ENCODE results near the gene TECPR2. TPM values are rescaled to one million over a fixed set of nuclear protein-coding genes. Genes with fewer than 3 reads are reported as not detected.
A peak's percentile ranks its signal among the peaks of the same experiment; 100 is the strongest.

TECPR2 gene
- total and polyA plus RNA-seq, 2 of the 13 experiments (the other 11 are each of a cell fraction or from before 2014, with no cell fraction given) = 3.5 to 5.7 TPM

DNA sequence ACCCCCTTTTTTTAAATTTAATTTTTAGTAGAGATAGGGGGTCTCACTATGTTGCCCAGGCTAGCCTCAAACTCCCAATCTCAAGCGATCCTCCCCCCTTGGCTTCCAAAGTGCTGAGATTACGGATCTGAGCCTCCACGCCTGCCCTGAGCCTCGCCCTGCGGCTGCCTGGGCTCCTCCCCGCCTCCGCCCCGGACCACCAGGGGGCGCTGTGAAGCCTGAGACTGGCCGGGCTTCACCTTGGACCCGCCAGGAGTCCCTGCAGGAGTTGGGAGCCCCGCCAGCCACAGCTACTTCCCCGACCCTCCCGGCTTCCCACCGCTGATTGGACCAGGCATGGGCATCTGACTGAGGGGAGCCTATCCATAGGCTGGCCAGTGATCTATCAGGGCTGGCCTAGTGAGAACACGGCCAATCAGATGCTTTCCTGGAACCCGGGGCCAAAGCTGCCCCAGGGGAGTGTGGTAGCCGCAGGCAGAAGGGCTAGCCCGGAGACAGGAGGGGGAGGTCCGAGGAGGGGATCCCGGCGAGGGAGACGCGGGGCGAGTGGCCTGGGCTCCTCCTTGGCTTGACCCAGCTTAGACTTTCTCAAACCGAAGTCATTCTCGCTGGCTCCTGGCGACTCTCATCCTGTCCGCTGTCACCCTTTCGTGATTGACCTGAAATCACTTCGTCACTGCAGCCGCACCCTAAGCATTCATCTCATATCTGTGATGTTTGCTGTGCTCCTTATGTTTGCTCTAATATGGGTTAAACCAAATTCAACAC is 161.9 kb downstream of the TECPR2 start (continued):
- TF ChIP-seq, protein P1, sequence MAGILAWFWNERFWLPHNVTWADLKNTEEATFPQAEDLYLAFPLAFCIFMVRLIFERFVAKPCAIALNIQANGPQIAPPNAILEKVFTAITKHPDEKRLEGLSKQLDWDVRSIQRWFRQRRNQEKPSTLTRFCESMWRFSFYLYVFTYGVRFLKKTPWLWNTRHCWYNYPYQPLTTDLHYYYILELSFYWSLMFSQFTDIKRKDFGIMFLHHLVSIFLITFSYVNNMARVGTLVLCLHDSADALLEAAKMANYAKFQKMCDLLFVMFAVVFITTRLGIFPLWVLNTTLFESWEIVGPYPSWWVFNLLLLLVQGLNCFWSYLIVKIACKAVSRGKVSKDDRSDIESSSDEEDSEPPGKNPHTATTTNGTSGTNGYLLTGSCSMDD (CRISPR knock-in tag; IDR thresholded peaks at IDR 0.05) = no peak
- TF ChIP-seq, protein P2, sequence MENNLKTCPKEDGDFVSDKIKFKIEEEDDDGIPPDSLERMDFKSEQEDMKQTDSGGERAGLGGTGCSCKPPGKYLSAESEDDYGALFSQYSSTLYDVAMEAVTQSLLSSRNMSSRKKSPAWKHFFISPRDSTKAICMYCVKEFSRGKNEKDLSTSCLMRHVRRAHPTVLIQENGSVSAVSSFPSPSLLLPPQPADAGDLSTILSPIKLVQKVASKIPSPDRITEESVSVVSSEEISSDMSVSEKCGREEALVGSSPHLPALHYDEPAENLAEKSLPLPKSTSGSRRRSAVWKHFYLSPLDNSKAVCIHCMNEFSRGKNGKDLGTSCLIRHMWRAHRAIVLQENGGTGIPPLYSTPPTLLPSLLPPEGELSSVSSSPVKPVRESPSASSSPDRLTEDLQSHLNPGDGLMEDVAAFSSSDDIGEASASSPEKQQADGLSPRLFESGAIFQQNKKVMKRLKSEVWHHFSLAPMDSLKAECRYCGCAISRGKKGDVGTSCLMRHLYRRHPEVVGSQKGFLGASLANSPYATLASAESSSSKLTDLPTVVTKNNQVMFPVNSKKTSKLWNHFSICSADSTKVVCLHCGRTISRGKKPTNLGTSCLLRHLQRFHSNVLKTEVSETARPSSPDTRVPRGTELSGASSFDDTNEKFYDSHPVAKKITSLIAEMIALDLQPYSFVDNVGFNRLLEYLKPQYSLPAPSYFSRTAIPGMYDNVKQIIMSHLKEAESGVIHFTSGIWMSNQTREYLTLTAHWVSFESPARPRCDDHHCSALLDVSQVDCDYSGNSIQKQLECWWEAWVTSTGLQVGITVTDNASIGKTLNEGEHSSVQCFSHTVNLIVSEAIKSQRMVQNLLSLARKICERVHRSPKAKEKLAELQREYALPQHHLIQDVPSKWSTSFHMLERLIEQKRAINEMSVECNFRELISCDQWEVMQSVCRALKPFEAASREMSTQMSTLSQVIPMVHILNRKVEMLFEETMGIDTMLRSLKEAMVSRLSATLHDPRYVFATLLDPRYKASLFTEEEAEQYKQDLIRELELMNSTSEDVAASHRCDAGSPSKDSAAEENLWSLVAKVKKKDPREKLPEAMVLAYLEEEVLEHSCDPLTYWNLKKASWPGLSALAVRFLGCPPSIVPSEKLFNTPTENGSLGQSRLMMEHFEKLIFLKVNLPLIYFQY (CRISPR knock-in tag; IDR thresholded peaks at IDR 0.05; ENCODE audit: borderline replicate concordance) = peak; percentile 58; the same call in 1 of the 2 replicates
- no peak for TF ChIP-seq HHEX (CRISPR knock-in tag; IDR thresholded peaks at IDR 0.05)
- peak; percentile 91 for TF ChIP-seq POLR2G (IDR thresholded peaks at IDR 0.05; ENCODE audit: low read depth, low read length)
- TF ChIP-seq, protein P3, sequence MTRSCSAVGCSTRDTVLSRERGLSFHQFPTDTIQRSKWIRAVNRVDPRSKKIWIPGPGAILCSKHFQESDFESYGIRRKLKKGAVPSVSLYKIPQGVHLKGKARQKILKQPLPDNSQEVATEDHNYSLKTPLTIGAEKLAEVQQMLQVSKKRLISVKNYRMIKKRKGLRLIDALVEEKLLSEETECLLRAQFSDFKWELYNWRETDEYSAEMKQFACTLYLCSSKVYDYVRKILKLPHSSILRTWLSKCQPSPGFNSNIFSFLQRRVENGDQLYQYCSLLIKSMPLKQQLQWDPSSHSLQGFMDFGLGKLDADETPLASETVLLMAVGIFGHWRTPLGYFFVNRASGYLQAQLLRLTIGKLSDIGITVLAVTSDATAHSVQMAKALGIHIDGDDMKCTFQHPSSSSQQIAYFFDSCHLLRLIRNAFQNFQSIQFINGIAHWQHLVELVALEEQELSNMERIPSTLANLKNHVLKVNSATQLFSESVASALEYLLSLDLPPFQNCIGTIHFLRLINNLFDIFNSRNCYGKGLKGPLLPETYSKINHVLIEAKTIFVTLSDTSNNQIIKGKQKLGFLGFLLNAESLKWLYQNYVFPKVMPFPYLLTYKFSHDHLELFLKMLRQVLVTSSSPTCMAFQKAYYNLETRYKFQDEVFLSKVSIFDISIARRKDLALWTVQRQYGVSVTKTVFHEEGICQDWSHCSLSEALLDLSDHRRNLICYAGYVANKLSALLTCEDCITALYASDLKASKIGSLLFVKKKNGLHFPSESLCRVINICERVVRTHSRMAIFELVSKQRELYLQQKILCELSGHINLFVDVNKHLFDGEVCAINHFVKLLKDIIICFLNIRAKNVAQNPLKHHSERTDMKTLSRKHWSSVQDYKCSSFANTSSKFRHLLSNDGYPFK (CRISPR knock-in tag; IDR thresholded peaks at IDR 0.05; ENCODE audit: borderline replicate concordance) = peak; percentile 77; the same call in 1 of the 2 replicates
- TF ChIP-seq, protein P4, sequence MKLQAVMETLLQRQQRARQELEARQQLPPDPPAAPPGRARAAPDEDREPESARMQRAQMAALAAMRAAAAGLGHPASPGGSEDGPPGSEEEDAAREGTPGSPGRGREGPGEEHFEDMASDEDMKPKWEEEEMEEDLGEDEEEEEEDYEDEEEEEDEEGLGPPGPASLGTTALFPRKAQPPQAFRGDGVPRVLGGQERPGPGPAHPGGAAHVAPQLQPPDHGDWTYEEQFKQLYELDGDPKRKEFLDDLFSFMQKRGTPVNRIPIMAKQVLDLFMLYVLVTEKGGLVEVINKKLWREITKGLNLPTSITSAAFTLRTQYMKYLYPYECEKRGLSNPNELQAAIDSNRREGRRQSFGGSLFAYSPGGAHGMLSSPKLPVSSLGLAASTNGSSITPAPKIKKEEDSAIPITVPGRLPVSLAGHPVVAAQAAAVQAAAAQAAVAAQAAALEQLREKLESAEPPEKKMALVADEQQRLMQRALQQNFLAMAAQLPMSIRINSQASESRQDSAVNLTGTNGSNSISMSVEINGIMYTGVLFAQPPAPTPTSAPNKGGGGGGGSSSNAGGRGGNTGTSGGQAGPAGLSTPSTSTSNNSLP (IDR thresholded peaks at IDR 0.05; ENCODE audit: low read depth, low read length) = no peak
- TF ChIP-seq, protein P5, sequence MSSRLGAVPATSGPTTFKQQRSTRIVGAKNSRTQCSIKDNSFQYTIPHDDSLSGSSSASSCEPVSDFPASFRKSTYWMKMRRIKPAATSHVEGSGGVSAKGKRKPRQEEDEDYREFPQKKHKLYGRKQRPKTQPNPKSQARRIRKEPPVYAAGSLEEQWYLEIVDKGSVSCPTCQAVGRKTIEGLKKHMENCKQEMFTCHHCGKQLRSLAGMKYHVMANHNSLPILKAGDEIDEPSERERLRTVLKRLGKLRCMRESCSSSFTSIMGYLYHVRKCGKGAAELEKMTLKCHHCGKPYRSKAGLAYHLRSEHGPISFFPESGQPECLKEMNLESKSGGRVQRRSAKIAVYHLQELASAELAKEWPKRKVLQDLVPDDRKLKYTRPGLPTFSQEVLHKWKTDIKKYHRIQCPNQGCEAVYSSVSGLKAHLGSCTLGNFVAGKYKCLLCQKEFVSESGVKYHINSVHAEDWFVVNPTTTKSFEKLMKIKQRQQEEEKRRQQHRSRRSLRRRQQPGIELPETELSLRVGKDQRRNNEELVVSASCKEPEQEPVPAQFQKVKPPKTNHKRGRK (CRISPR knock-in tag; IDR thresholded peaks at IDR 0.05) = no peak
- TF ChIP-seq ZNF747 (CRISPR knock-in tag; IDR thresholded peaks at IDR 0.05; ENCODE audit: borderline replicate concordance) = peak; percentile 91; the same call in 1 of the 2 replicates
- TF ChIP-seq MEF2D (CRISPR knock-in tag; IDR thresholded peaks at IDR 0.05) = peak; percentile 62; the same call in 1 of the 2 replicates
- TF ChIP-seq, protein P6, sequence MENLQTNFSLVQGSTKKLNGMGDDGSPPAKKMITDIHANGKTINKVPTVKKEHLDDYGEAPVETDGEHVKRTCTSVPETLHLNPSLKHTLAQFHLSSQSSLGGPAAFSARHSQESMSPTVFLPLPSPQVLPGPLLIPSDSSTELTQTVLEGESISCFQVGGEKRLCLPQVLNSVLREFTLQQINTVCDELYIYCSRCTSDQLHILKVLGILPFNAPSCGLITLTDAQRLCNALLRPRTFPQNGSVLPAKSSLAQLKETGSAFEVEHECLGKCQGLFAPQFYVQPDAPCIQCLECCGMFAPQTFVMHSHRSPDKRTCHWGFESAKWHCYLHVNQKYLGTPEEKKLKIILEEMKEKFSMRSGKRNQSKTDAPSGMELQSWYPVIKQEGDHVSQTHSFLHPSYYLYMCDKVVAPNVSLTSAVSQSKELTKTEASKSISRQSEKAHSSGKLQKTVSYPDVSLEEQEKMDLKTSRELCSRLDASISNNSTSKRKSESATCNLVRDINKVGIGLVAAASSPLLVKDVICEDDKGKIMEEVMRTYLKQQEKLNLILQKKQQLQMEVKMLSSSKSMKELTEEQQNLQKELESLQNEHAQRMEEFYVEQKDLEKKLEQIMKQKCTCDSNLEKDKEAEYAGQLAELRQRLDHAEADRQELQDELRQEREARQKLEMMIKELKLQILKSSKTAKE (CRISPR knock-in tag; IDR thresholded peaks at IDR 0.05; ENCODE audit: borderline replicate concordance) = no peak
- no peak for TF ChIP-seq ZNF510 (CRISPR knock-in tag; IDR thresholded peaks at IDR 0.05; ENCODE audit: low read depth)
- peak; percentile 76 for TF ChIP-seq RFXANK (CRISPR knock-in tag; IDR thresholded peaks at IDR 0.05)
